ENCODE measurements around the gene VBP1. TPM values are rescaled to one million over a fixed set of nuclear protein-coding genes. Genes with fewer than 3 reads are reported as not detected.
"Not testable (repeated sequence)": the region's sequence is repeated elsewhere in the genome, so short reads cannot be mapped to it uniquely, and the experiment has no call there.

VBP1 gene, protein sequence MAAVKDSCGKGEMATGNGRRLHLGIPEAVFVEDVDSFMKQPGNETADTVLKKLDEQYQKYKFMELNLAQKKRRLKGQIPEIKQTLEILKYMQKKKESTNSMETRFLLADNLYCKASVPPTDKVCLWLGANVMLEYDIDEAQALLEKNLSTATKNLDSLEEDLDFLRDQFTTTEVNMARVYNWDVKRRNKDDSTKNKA
- 73.6 and 89.6 TPM in 2 replicates for total RNA-seq (2014; rRNA removed; shearing (Covaris generic))

DNA sequence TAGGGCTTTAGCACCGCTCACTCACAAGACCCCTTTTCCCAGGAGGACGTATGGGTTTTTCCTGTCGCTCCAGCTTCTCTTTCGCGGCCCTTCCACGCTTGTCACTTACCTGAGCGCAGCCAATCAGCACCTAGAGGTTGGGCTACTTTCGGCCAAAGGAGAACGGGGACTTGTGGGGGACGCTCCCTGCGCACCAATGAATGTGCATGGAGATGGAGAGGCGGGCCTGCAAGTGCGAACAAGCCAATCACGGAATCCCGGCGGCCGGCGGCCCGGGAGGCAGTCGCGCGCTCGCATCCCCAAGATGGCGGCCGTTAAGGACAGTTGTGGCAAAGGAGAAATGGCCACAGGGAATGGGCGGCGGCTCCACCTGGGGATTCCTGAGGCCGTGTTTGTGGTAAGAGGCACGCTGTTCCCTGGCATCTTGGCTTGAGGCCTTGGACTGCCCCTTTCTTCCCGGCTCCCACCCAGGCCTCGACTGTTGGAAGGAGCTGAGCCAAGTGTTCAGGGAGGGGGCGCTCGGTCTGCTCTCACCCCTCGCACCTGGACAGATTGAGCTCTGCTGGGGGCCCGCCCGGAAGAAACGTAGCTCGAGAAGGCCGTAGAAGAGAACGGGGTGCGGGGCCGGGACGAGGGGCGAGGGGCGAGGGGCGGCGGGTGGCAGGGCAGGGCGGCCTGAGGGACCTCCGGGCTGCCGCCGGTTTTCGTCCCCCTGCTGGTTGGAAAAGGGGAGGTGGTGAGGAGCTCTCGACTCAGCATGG is at the start of gene VBP1:
VBP1 (plus strand) TSS at position 282 of the 761 bp plus-strand sequence; CDS start at position 305, 23 bp downstream.
- H3K4me3 ChIP-seq (ENCODE audit: insufficient read depth, low read depth, low read length) = peak within 1 kb of the TSS; percentile 85
- no peaks in the 10 kb centered on the region for H3K27me3 ChIP-seq (ENCODE audit: control insufficient read depth, insufficient read depth, low read length)

DNA sequence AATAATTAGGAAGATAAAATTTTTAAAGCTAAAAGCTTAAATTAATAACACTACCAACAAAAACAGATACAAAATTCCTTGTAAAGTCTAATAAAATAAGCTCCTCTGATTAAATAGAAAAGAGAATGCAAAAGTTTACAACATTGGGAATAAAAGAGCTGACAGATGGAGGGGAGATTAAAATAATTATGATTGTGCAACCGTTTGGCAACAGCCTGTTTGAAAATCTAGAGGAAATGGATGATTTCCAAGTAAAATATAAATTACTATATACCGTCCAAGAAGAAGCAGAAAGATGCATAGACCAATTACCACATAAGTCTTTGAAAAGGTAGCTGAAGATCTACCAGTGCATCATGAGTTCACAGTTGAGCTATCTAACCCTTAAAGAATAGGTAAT is 46.4 kb upstream of the VBP1 start:
- H3K27me3 ChIP-seq (ENCODE audit: control insufficient read depth, insufficient read depth, low read length) = no peaks in the 10 kb centered on the region

More for the DNA sequence above, at the start of gene VBP1:
- DNase-seq = peak; percentile 86
- H3K36me3 ChIP-seq (replicated peaks; ENCODE audit: control insufficient read depth, insufficient read depth, low read length) = no peaks in the 10 kb centered on the region; the same call in 1 of the 2 replicates

DNA sequence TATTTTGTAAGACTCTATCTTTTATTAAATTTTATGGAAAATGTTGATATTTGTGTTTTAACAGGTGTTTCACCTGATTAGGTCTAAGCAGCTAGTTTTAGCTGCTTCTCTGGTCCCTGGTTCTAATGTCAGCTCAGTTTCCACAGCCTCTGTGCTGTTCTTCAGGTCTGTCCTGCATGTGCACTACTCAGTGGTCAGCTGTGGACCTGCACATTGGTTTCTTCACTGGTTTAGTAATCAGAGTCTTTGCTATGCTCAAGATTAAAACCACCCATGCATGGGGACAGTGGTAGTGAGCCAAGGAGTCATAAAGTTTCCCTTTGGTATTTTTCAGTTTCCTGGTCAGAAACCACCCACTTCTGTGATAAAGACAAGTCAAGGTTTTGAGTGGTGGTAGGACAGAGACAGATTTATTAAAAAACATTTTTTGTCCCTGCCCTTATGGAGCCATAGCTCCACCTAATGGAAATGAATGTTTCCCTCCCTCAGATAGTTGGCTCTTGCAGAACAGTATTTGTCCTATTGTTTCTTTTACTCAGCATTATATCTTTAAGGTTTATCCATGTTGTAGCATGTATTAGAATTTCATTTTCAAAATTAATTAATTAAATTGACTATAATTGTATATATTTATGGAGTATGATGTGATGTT is 36.8 kb upstream of the VBP1 start:
- Histone ChIP-seq H3K36me3 (replicated peaks; ENCODE audit: control insufficient read depth, insufficient read depth, low read length) (no peaks in the 10 kb centered on the region), H3K4me3 (ENCODE audit: insufficient read depth, low read depth, low read length) (no peak overlapping the region), H3K27me3 (ENCODE audit: control insufficient read depth, insufficient read depth, low read length) (no peaks in the 10 kb centered on the region)
- no peak for DNase-seq

More for the DNA sequence above, 46.4 kb upstream of the VBP1 start:
- no peak for DNase-seq
- H3K4me3 ChIP-seq (ENCODE audit: insufficient read depth, low read depth, low read length) = no peak overlapping the region
- no peaks in the 10 kb centered on the region for H3K36me3 ChIP-seq (replicated peaks; ENCODE audit: control insufficient read depth, insufficient read depth, low read length)

DNA sequence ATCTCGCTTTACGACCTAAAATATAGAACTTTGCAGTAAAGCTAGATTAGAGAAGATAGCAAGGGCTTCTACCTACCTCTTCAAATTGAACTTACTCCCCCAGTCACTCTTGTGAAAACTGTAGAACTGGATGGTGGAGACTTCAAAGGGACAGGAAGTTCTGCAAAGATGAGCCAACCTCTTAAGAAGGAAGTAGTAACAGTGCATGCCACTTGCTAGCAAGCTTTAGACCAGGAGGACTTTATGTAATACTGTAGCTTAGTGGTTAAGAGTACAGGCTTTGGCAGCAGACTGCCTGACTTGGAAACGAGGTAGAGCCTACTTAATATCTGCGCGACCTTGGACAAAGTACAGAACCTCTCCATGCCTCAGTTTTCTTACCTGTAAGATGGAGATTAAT is 27.5 kb upstream of the VBP1 start:
- no peak for DNase-seq
- no peaks in the 10 kb centered on the region for H3K27me3 ChIP-seq (ENCODE audit: control insufficient read depth, insufficient read depth, low read length)
- H3K4me3 ChIP-seq (ENCODE audit: insufficient read depth, low read depth, low read length) = no peak overlapping the region
- H3K36me3 ChIP-seq (replicated peaks; ENCODE audit: control insufficient read depth, insufficient read depth, low read length) = no peaks in the 10 kb centered on the region

DNA sequence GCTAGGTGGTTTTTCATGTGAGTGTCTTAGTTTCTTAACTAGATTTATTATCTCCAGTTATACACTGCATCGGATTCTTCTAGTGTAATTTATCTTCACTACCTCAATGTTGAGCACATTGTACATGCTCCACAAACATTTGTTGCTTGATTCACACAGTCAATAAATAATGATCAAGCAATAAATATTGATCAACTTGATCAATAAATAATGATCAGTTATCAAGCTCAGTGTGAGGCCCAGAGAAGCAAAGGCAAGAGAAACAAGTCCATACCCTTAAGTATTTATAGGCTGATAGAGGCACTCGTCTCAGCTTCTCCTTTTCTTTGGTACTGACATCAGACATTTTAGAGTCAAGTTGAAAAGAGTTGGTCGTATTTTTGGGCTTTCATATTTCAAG is 5.1 kb upstream of the VBP1 start:
- DNase-seq = no peak
- Histone ChIP-seq H3K27me3 (ENCODE audit: control insufficient read depth, insufficient read depth, low read length) (no peaks in the 10 kb centered on the region), H3K36me3 (replicated peaks; ENCODE audit: control insufficient read depth, insufficient read depth, low read length) (no peaks in the 10 kb centered on the region), H3K4me3 (ENCODE audit: insufficient read depth, low read depth, low read length) (no peak overlapping the region)

DNA sequence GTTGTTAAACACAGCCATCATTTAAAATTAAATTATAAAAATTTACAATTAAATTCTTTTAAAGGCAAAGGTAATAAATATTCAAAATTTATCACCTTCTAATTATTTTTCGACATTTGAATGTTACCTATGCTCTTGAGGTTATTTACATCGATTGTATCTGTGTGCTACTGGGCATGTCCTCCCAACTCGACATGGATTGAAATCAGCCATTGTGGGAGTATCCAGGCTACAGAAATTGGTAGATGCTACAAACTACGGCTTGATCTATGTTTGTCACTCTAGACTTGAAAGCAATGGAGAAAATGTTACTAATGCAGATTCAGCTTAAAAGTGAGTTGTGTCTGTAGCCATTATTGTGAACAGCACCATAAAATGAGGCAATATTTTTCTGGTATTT is 2.5 kb upstream of the VBP1 start:
- Histone ChIP-seq H3K36me3 (replicated peaks; ENCODE audit: control insufficient read depth, insufficient read depth, low read length) (no peaks in the 10 kb centered on the region), H3K27me3 (ENCODE audit: control insufficient read depth, insufficient read depth, low read length) (no peaks in the 10 kb centered on the region), H3K4me3 (ENCODE audit: insufficient read depth, low read depth, low read length) (no peak overlapping the region)
- DNase-seq = no peak

DNA sequence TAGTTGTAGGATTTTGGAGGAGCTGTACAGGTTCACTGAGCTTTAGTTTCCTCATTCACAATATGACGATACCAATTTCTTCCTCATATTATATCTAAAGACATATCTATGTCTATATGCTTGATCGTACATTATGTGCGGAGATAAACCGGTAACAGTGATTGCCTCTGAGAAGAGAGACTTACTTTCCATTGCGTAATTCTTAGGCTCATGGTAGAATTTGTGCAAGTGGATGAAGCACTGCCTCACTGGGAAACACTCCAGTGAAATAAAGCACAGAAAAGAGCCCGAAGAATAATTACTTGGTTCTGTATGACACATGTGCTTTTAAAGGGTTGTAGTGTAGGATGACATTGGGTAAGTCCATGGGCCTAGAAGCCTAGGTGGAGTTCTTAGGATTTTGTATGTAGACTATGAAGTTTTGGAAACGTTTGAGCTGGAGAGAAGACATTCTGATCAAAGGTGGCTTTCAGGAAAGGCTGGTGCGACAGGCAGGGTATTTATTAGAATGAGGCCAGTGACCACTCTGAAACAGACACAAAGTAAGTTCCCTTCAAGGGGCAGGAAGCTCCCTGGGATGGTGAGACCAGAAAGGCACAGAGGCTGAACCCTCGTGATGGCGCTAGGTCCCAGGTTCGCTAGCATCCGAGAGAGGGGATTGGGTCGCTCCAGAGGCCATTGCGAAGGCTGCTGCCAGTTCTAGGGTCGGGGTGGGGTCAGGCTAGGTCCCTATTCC is 649 bp upstream of the VBP1 start:
- H3K4me3 ChIP-seq (ENCODE audit: insufficient read depth, low read depth, low read length) = peak overlapping the region; percentile 38
- no peaks in the 10 kb centered on the region; the same call in 1 of the 2 replicates for H3K36me3 ChIP-seq (replicated peaks; ENCODE audit: control insufficient read depth, insufficient read depth, low read length)
- DNase-seq = no peak
- H3K27me3 ChIP-seq (ENCODE audit: control insufficient read depth, insufficient read depth, low read length) = no peaks in the 10 kb centered on the region

DNA sequence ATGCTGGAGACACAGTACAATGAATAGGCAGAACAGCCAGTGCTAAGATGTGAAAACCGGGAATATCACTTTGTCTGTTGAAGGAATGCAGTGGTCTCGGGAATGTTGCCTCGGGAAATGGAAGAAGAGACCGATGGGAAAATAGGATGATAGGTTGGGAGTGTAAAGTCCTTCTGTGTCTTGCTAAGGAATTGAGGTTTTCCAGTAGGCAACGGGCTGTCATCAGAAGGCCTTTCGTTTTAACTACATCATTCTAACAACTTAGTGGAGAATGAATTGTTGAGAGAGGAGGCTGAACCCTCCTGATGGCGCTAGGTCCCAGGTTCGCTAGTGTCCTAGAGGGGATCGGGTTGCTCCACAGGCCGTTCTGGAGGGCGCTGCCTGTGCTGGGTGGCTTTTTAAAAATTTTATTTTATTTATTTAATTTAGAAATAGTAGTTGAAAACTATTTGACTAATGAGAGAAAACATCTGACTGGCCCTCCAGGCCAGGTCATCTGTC is 730 bp downstream of the VBP1 start:
- Histone ChIP-seq H3K27me3 (ENCODE audit: control insufficient read depth, insufficient read depth, low read length) (no peaks in the 10 kb centered on the region), H3K4me3 (ENCODE audit: insufficient read depth, low read depth, low read length) (peak overlapping the region; percentile 85), H3K36me3 (replicated peaks; ENCODE audit: control insufficient read depth, insufficient read depth, low read length) (no peaks in the 10 kb centered on the region; the same call in 1 of the 2 replicates)
- DNase-seq = peak; percentile 38

DNA sequence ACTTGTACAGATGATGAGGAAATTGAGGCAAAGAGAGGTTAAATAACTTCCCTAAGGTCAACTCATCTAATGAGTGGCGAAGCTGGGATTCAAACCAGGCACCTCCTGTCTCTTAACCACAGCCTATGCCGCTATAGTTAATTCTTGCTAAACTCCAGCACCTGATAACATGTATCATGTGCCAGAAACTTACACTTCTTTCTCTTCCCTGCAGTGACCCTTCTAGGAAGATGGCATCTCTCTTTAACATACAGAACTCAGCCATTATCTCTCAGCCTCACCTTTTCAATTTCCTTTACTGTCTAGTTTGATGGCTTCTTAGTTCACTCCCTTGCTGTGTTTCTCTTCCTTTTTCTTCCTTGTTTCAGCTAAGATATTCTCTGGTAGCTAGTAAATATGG is 2.5 kb downstream of the VBP1 start:
- Histone ChIP-seq H3K36me3 (replicated peaks; ENCODE audit: control insufficient read depth, insufficient read depth, low read length) (no peaks in the 10 kb centered on the region; the same call in 1 of the 2 replicates), H3K27me3 (ENCODE audit: control insufficient read depth, insufficient read depth, low read length) (no peaks in the 10 kb centered on the region), H3K4me3 (ENCODE audit: insufficient read depth, low read depth, low read length) (no peak overlapping the region)
- no peak for DNase-seq

DNA sequence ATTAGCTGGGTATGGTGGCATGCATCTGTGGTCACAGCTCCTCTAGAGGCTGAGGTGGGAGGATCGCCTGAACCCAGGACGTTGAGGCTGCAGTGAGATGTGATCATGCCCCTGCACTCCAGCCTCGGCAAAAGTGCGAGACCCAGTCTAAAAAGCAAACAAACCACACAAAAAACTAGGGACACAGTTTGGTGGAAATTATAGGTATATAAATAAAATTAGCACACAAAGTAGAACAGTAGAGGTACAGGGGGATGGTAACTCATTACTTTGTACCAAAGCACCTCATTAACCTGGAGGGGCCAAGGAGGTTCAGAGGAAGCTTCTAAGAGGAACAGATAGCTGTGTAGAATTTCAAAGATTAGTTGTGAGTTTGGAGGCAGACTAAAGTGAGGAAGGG is 5.1 kb downstream of the VBP1 start:
- DNase-seq = no peak
- no peaks in the 10 kb centered on the region; the same call in 1 of the 2 replicates for H3K36me3 ChIP-seq (replicated peaks; ENCODE audit: control insufficient read depth, insufficient read depth, low read length)
- no peak overlapping the region for H3K4me3 ChIP-seq (ENCODE audit: insufficient read depth, low read depth, low read length)
- no peaks in the 10 kb centered on the region for H3K27me3 ChIP-seq (ENCODE audit: control insufficient read depth, insufficient read depth, low read length)

DNA sequence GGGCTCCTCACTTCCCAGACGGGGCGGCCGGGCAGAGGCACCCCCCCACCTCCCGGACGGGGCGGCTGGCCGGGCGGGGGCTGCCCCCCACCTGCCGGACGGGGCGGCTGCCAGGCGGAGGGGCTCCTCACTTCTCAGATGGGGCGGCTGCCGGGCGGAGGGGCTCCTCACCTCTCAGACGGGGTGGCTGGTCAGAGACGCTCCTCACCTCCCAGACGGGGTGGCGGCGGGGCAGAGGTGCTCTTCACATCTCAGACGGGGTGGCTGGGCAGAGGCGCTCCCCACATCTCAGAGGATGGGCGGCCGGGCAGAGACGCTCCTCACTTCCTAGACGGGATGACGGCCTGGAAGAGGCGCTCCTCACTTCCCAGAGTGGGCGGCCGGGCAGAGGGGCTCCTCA is 7.5 kb downstream of the VBP1 start:
- not testable (repeated sequence) for H3K36me3 ChIP-seq (replicated peaks; ENCODE audit: control insufficient read depth, insufficient read depth, low read length); DNase-seq; H3K4me3 ChIP-seq (ENCODE audit: insufficient read depth, low read depth, low read length); H3K27me3 ChIP-seq (ENCODE audit: control insufficient read depth, insufficient read depth, low read length)

DNA sequence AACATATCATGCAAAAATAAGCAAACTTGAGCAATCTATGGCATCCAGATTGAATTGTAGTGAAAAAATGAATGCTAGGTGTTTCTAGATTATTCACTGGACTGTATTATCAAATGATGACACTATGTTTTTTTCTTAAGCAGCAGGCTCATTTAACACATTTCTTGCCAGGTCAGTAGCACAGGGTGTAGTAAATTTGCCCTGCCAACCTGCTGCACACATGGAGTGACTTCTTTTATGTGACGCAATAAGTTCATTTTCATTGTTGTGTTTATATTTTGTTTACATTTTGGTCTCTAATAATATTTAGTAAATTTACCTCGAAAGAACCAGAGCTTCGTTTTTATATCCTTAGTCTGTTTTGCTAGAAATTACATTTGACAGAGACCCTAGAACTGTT is 9.5 kb downstream of the VBP1 start:
- Histone ChIP-seq H3K27me3 (ENCODE audit: control insufficient read depth, insufficient read depth, low read length) (no peaks in the 10 kb centered on the region), H3K36me3 (replicated peaks; ENCODE audit: control insufficient read depth, insufficient read depth, low read length) (no peaks in the 10 kb centered on the region; the same call in 1 of the 2 replicates), H3K4me3 (ENCODE audit: insufficient read depth, low read depth, low read length) (no peak overlapping the region)
- DNase-seq = no peak

DNA sequence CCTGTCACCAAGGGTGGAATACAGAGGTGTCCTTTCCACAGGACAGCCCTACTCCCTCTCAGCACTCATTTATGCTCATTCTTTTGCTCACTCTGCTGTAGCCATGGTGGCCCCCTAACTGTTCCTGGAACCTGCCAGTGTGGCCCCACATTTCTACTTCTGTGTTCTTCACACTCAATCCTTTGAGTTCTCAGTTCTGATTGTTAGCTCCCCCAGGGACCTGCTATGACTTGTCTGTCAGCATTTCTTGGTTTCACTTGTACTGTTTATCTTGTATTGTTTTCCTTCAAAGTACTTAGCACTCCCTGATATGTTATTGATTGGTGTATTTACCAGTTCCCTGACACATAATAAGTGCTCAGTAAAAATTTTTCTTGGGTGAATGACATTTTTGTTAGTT is 14.9 kb downstream of the VBP1 start:
- H3K27me3 ChIP-seq (ENCODE audit: control insufficient read depth, insufficient read depth, low read length) = no peaks in the 10 kb centered on the region
- DNase-seq = no peak
- no peaks in the 10 kb centered on the region; the same call in 1 of the 2 replicates for H3K36me3 ChIP-seq (replicated peaks; ENCODE audit: control insufficient read depth, insufficient read depth, low read length)
- no peak overlapping the region for H3K4me3 ChIP-seq (ENCODE audit: insufficient read depth, low read depth, low read length)

DNA sequence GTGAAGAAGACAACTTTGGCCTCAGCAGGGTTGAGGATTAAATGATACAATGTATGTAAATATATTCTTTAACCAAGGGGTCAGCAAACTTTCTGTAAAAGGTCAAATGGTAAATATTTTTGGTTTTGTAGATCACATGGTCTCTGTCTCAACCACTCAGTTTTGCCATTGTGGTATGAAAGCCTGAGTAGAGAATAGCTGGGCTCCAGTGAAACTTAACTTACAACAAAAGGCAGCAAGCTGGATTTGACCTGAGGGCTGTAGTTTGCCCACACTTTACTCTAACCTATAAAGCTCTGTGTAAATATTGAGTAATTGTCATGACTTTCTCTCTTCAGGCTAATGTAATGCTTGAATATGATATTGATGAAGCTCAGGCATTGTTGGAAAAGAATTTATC is 19.6 kb downstream of the VBP1 start:
- H3K27me3 ChIP-seq (ENCODE audit: control insufficient read depth, insufficient read depth, low read length) = no peaks in the 10 kb centered on the region
- H3K36me3 ChIP-seq (replicated peaks; ENCODE audit: control insufficient read depth, insufficient read depth, low read length) = peaks cover 2% of the 10 kb centered on the region
- no peak overlapping the region for H3K4me3 ChIP-seq (ENCODE audit: insufficient read depth, low read depth, low read length)
- no peak for DNase-seq

All from H7 (cell line).